AG09309 (cell line): Measurements from ENCODE around the gene ARHGAP10.

ENCODE experiments used
- DNase-seq: peaks from one replicate; pipeline ENCODE4 v3.0.0-alpha.2; 2010; ENCODE audit warnings: low read depth
- H3K4me3 ChIP-seq: 2 replicates; pipeline ENCODE4 v1.5.1; 2011; ENCODE audit warnings: mild to moderate bottlenecking, low read depth, low read length, moderate library complexity; ENCODE audit not compliant: control insufficient read depth
- TF ChIP-seq, protein P1 (sequence below): IDR thresholded peaks from 2 replicates; pipeline ENCODE4 v1.5.1; 2011; ENCODE audit warnings: mild to moderate bottlenecking, low read depth, low read length, inconsistent platforms; ENCODE audit not compliant: insufficient read depth, control insufficient read depth; ENCODE audit errors: missing control alignments

ARHGAP10 gene

DNA sequence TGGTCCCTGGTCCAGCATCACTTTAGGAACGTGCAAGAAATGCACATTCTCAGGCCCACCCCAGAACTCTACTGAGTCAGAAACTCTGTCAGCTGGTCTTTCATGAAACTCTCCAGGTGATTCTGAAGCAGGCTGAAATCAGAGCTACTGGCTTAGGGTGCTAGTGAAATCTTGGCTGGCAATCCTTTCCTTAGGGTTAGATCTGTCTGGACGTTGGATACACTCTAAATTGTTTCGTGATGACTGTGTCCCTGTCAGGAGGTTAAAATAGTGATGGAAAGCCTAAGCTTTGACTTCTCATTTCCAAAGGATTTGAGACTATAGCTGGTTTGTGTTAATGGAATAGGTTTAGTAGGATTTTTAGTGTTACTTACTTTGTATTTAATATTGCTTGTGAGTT is 99.1 kb downstream of the ARHGAP10 start:
- TF ChIP-seq, protein P1, sequence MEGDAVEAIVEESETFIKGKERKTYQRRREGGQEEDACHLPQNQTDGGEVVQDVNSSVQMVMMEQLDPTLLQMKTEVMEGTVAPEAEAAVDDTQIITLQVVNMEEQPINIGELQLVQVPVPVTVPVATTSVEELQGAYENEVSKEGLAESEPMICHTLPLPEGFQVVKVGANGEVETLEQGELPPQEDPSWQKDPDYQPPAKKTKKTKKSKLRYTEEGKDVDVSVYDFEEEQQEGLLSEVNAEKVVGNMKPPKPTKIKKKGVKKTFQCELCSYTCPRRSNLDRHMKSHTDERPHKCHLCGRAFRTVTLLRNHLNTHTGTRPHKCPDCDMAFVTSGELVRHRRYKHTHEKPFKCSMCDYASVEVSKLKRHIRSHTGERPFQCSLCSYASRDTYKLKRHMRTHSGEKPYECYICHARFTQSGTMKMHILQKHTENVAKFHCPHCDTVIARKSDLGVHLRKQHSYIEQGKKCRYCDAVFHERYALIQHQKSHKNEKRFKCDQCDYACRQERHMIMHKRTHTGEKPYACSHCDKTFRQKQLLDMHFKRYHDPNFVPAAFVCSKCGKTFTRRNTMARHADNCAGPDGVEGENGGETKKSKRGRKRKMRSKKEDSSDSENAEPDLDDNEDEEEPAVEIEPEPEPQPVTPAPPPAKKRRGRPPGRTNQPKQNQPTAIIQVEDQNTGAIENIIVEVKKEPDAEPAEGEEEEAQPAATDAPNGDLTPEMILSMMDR, result no peak
- DNase-seq, result no peak
- no peak overlapping the region for H3K4me3 ChIP-seq

DNA sequence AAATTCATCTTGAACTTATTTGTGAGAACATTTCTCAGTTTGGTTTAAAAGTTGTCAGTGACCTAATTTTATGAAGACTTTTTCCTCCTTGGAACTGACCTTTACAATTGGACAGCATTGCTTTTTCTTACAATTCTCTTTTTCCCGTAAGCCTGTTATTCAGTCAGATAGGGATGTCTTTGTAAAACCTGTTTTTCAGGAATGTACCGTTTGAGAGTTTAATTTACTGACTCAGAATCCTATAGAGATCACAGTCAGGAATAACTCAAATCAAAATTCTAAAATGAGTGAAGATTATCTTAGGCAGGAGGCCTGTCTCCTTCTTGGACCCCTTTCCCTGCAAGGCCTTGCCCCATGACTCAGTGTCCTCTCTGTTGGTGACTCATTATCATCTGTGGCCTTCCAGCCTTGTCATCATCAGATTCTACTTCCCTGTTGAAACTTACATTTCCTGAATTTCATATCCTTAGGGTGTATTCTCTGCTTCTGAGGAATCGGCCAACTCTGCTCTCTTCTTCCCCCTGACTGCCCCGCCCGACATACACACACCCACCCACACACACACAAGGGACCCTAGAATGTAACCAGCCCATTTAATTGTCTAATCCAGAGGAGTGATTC is 99.8 kb downstream of the ARHGAP10 start:
- H3K4me3 ChIP-seq, result no peak overlapping the region; the same call in 1 of the 2 replicates
- TF ChIP-seq, protein P1, result no peak
- no peak for DNase-seq

DNA sequence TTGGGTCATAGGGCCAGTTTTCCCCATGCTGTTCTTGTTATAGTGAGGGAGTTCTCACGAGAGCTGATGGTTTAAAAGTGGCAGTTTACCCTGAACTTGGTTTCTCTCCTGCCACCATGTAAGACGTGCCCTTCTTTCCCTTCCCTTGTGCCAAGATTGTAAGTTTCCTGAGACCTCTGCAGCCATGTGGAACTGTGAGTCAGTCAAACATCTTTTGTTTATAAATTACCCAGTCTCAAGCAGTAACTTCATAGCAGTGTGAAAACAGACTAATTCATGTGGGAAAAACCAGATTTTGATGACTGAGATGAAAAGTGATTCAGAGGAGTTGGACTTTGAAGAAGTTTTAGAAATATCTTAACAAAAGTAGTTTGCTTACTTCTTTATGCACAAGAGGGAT is 101.4 kb downstream of the ARHGAP10 start:
- H3K4me3 ChIP-seq, result no peak overlapping the region
- TF ChIP-seq, protein P1, result no peak
- no peak for DNase-seq

DNA sequence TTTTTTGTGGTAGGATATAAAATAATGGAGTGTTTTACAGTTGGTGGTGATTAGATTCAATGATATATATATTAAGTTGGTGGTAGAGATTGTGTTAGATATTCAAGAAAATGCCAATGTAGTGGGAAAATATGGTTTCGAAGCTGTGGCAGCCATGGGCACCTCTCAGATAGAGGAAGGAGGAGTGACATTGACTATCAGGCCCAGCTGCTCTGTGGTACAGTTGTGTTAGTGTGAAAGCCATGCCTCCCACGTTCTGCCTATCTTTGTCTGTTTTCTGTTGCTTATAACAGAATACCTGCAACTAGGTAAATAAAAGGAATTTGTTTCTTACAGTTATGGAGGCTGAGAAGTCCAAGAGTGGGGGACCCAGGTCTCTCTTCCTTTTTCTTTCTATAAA is 101.9 kb downstream of the ARHGAP10 start:
- TF ChIP-seq, protein P1, result no peak
- DNase-seq, result no peak
- H3K4me3 ChIP-seq, result no peak overlapping the region

DNA sequence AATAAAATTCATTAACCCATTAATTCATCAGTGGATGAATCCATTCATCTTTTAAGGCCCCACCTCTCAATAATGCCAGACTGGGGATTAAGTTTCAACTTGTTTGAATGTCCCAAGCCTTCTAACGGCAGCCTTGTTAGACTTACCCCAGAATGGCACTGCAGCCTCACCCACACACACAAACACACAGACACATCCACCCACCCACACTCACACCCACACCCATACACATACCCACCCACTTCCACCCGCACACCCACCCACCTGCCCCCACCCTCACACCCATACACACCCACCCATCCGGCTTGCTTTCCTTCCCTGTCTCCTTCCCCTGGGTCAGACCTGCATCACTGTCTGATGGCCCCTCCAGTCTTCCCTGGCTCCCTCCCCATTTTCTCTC is 102.6 kb downstream of the ARHGAP10 start:
- DNase-seq, result no peak
- H3K4me3 ChIP-seq, result no peak overlapping the region
- TF ChIP-seq, protein P1, result no peak

DNA sequence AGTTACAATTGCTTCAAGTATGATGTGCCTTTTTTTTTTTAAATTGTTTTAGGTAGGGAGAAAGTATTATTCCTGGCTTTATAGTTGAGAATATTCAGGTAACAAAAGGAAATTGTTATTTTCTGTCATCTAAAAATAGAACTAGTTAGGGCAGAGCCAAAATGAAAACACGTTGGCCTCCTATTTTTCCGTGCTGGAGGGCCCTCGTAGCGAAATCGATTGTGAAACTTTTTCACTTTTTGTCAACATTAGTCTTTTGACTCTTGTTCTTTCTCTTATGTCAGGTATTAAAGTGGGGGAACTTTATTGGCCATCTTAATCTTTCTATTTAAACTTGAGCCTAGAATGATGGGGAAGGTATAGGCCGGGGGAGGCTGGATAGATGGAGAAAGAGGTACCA is 104.9 kb downstream of the ARHGAP10 start:
- H3K4me3 ChIP-seq, result no peak overlapping the region
- TF ChIP-seq, protein P1, result no peak
- no peak for DNase-seq
